ENCODE results near the gene ELMO3.

GRCh38 chr16:67202426-67202825 is 3.5 kb downstream of the ELMO3 start:
- no peak for TF ChIP-seq TAF1 (conservative IDR thresholded peaks at IDR 0.05)
- TF ChIP-seq CTCF (IDR thresholded peaks at IDR 0.05; ENCODE audit: low read depth, low read length, missing input control): no peak
